Stomach smooth muscle (tissue), 2 donors: ENCODE results near the gene PAXIP1.

Experiments used
- H3K27ac ChIP-seq: one replicate; pipeline ENCODE4 v1.7.0; 2013; ENCODE audit warnings: mild to moderate bottlenecking, low read length, inconsistent platforms
- H3K27me3 ChIP-seq, 2 donors: one replicate each; pipeline ENCODE4 v1.7.0; 2013; ENCODE audit warnings: low read length in 2 of 2; ENCODE audit not compliant: insufficient read depth in 2 of 2, control insufficient read depth in 1 of 2
- H3K36me3 ChIP-seq, 2 donors: one replicate each; pipeline ENCODE4 v1.7.0; 2013; ENCODE audit warnings: low read length in 2 of 2; ENCODE audit not compliant: control insufficient read depth in 2 of 2, insufficient read depth in 2 of 2
- H3K4me1 ChIP-seq: one replicate; pipeline ENCODE4 v1.7.0; 2013; ENCODE audit warnings: low read length; ENCODE audit not compliant: control insufficient read depth, insufficient read depth
- H3K4me3 ChIP-seq, 2 donors: one replicate each; pipeline ENCODE4 v1.7.0; 2013; ENCODE audit warnings: low read length in 2 of 2
- H3K9ac ChIP-seq, 2 donors: one replicate each; pipeline ENCODE4 v1.7.0; 2013; ENCODE audit warnings: low read length in 2 of 2, mild to moderate bottlenecking in 1 of 2
- H3K9me3 ChIP-seq, 2 donors: one replicate each; pipeline ENCODE4 v1.7.0; 2013; ENCODE audit warnings: low read length in 2 of 2; ENCODE audit not compliant: control insufficient read depth in 2 of 2
- donor health status: healthy.
- donor health status: Pancreatic carcinoma.

The PAXIP1 gene

GRCh38 chr7:154996756-154997155 is 6.2 kb downstream of the PAXIP1 start:
- Histone ChIP-seq H3K27me3 (no peaks in the 10 kb centered on the region), H3K4me3 (no peak overlapping the region), H3K9me3 (no peaks in the 10 kb centered on the region), H3K4me1 (peaks cover 1% of the 10 kb centered on the region), H3K36me3 (peaks cover 17 to 22% of the 10 kb centered on the region in 2 donors), H3K9ac (no peak overlapping the region), H3K27ac (no peak overlapping the region)

GRCh38 chr7:154996101-154996500 is 6.8 kb downstream of the PAXIP1 start:
- H3K9me3 ChIP-seq = no peaks in the 10 kb centered on the region
- no peaks in the 10 kb centered on the region for H3K27me3 ChIP-seq
- no peaks in the 10 kb centered on the region for H3K4me1 ChIP-seq
- no peak overlapping the region for H3K27ac ChIP-seq
- H3K4me3 ChIP-seq = no peak overlapping the region
- no peak overlapping the region for H3K9ac ChIP-seq
- peaks cover 17 to 22% of the 10 kb centered on the region in 2 donors for H3K36me3 ChIP-seq

- Histone ChIP-seq H3K36me3 (peaks cover 17 to 22% of the 10 kb centered on the region in 2 donors), H3K27ac (no peak overlapping the region), H3K27me3 (no peaks in the 10 kb centered on the region), H3K9me3 (no peaks in the 10 kb centered on the region), H3K4me3 (no peak overlapping the region), H3K4me1 (no peaks in the 10 kb centered on the region), H3K9ac (no peak overlapping the region)
Observed at GRCh38 chr7:154994996-154995395, 7.9 kb downstream of the PAXIP1 start.

- no peak overlapping the region for H3K9ac ChIP-seq
Observed at GRCh38 chr7:154990964-154991540, 11.9 kb downstream of the PAXIP1 start.

GRCh38 chr7:154987571-154987970 is 15.4 kb downstream of the PAXIP1 start:
- Histone ChIP-seq H3K9ac (no peak overlapping the region), H3K9me3 (no peaks in the 10 kb centered on the region), H3K27me3 (no peaks in the 10 kb centered on the region), H3K4me3 (no peak overlapping the region), H3K27ac (no peak overlapping the region), H3K36me3 (no peaks in the 10 kb centered on the region), H3K4me1 (peaks cover 2% of the 10 kb centered on the region)

More at GRCh38 chr7:154990964-154991540, 11.9 kb downstream of the PAXIP1 start:
- H3K27ac ChIP-seq = no peak overlapping the region
- peaks cover 7 to 9% of the 10 kb centered on the region in 2 donors for H3K36me3 ChIP-seq
- no peaks in the 10 kb centered on the region for H3K27me3 ChIP-seq
- no peaks in the 10 kb centered on the region for H3K9me3 ChIP-seq
- H3K4me3 ChIP-seq = no peak overlapping the region
- H3K4me1 ChIP-seq = no peaks in the 10 kb centered on the region

- Histone ChIP-seq H3K27ac (no peak overlapping the region), H3K9me3 (no peaks in the 10 kb centered on the region), H3K27me3 (no peaks in the 10 kb centered on the region), H3K4me3 (no peak overlapping the region), H3K4me1 (peaks cover 2% of the 10 kb centered on the region), H3K9ac (no peak overlapping the region), H3K36me3 (no peaks in the 10 kb centered on the region)
Observed at GRCh38 chr7:154986200-154986945, 16.6 kb downstream of the PAXIP1 start.

- H3K27me3 ChIP-seq = no peaks in the 10 kb centered on the region
- H3K36me3 ChIP-seq = no peaks in the 10 kb centered on the region
- no peak overlapping the region for H3K27ac ChIP-seq
- H3K4me3 ChIP-seq = no peak overlapping the region
- H3K9me3 ChIP-seq = no peaks in the 10 kb centered on the region
- peaks cover 2% of the 10 kb centered on the region for H3K4me1 ChIP-seq
- no peak overlapping the region for H3K9ac ChIP-seq
Observed at GRCh38 chr7:154985230-154985629, 17.7 kb downstream of the PAXIP1 start.

- H3K4me3 ChIP-seq = no peak overlapping the region
- peaks cover 2% of the 10 kb centered on the region for H3K4me1 ChIP-seq
- H3K9ac ChIP-seq = no peak overlapping the region
- H3K9me3 ChIP-seq = no peaks in the 10 kb centered on the region
- no peaks in the 10 kb centered on the region for H3K27me3 ChIP-seq
- no peak overlapping the region for H3K27ac ChIP-seq
- H3K36me3 ChIP-seq = no peaks in the 10 kb centered on the region
Observed at GRCh38 chr7:154984601-154985188, 18.2 kb downstream of the PAXIP1 start.

- Histone ChIP-seq H3K36me3 (peaks cover 14% of the 10 kb centered on the region in 2 donors), H3K27me3 (no peaks in the 10 kb centered on the region), H3K4me1 (no peaks in the 10 kb centered on the region), H3K27ac (no peak overlapping the region), H3K4me3 (no peak overlapping the region), H3K9ac (no peak overlapping the region), H3K9me3 (no peaks in the 10 kb centered on the region)
Observed at GRCh38 chr7:154978017-154978416, 24.9 kb downstream of the PAXIP1 start.

- Histone ChIP-seq H3K27ac (no peak overlapping the region), H3K9me3 (no peaks in the 10 kb centered on the region), H3K36me3 (peaks cover 14% of the 10 kb centered on the region in 2 donors), H3K27me3 (no peaks in the 10 kb centered on the region), H3K4me3 (no peak overlapping the region), H3K4me1 (no peaks in the 10 kb centered on the region), H3K9ac (no peak overlapping the region)
Observed at GRCh38 chr7:154977250-154977649, 25.7 kb downstream of the PAXIP1 start.

- Histone ChIP-seq H3K27me3 (no peaks in the 10 kb centered on the region), H3K4me1 (no peaks in the 10 kb centered on the region), H3K4me3 (no peak overlapping the region), H3K27ac (no peak overlapping the region), H3K9me3 (no peaks in the 10 kb centered on the region), H3K9ac (no peak overlapping the region), H3K36me3 (peaks cover 14% of the 10 kb centered on the region in 2 donors)
Observed at GRCh38 chr7:154976844-154977243, 26.1 kb downstream of the PAXIP1 start.
